Gastroesophageal sphincter (tissue), 3 donors: ENCODE data around the gene PPP1R2.

Source experiments
- EP300 ChIP-seq: sonication (generic); formaldehyde crosslinking; IDR thresholded peaks from one replicate; pipeline ENCODE4 v1.6.1; 2017; ENCODE audit warnings: antibody characterized with exemption, mild to moderate bottlenecking
- POLR2A ChIP-seq, 2 donors: fragments of 450-650 bp; IDR thresholded peaks; one replicate each; pipeline ENCODE4 v1.6.1; 2017; ENCODE audit warnings: antibody characterized with exemption in 2 of 2, mild to moderate bottlenecking in 2 of 2, moderate library complexity in 1 of 2
- POLR2AphosphoS5 ChIP-seq: sonication (generic); formaldehyde crosslinking; IDR thresholded peaks from one replicate; pipeline ENCODE4 v1.6.1; 2017; ENCODE audit warnings: antibody characterized with exemption
- TF ChIP-seq, protein P1 (sequence below), 4 experiments: fragments of 200-600 bp in 2 of 4; fragments of 450-650 bp in 2 of 4; sonication (generic) in 1 of 4; IDR thresholded peaks; one replicate each; pipeline ENCODE4 v1.5.1; 2017 to 2019; ENCODE audit warnings: antibody characterized with exemption in 4 of 4, mild to moderate bottlenecking in 2 of 4, moderate library complexity in 2 of 4

DNA sequence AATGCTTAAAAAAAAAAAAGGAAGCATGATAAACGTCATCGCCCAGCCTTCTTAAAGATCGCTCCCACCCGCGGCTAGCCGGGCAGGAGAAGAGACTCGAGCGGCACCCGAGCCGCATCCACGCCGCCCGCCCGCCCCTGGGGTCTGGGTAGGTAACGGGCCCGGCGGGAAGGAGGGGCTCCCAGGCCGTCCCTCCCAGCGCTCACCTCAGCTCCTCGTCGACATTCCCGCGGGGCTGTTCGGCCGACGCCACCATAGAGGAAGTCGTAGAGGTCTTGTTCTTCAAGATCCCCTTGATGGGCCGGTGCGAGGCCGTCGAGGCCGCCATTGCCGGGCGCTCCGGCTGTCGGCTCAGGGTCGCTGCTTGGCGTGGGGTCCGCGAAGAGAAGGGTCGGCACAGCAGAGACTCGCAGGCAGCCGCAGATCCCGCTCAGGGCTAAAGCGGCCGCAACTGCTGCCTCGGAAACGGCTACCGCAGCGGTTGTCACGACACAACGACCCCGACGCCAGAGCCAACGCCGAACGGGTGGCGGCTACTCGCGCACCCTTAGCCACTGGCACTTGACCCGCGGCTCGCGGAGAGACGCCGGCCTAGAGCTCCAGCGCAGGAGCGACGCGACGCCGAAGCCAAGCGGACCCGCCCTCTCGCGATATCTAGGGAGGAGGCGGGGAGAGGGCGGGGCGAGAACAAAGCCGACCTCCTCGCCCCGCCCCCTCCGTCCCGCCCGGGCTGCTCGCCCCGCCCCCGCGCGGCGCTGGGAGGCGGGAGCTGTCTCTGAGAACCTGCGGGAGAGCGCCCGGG, at the start of gene PPP1R2:
- TF ChIP-seq POLR2A (IDR thresholded peaks at IDR 0.05) (peak; percentile 96 to 97), POLR2AphosphoS5 (peak; percentile 98), EP300 (no peak)
- TF ChIP-seq, protein P1, sequence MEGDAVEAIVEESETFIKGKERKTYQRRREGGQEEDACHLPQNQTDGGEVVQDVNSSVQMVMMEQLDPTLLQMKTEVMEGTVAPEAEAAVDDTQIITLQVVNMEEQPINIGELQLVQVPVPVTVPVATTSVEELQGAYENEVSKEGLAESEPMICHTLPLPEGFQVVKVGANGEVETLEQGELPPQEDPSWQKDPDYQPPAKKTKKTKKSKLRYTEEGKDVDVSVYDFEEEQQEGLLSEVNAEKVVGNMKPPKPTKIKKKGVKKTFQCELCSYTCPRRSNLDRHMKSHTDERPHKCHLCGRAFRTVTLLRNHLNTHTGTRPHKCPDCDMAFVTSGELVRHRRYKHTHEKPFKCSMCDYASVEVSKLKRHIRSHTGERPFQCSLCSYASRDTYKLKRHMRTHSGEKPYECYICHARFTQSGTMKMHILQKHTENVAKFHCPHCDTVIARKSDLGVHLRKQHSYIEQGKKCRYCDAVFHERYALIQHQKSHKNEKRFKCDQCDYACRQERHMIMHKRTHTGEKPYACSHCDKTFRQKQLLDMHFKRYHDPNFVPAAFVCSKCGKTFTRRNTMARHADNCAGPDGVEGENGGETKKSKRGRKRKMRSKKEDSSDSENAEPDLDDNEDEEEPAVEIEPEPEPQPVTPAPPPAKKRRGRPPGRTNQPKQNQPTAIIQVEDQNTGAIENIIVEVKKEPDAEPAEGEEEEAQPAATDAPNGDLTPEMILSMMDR (IDR thresholded peaks at IDR 0.05) = no peak
